HG03103 (cell line): ENCODE measurements around the gene DYRK1B.
"Not testable (repeated sequence)": the region's sequence is repeated elsewhere in the genome, so short reads cannot be mapped to it uniquely, and the experiment has no call there.

Experiments
- ATAC-seq: cut with Tn5 transposase; IDR thresholded peaks from one replicate; pipeline ENCODE4 v1.9.1; 2021; ENCODE audit warnings: low read depth; ENCODE audit not compliant: unreplicated experiment

Gene DYRK1B

GRCh38 chr19:39833464-39834286 lies at the start of gene DYRK1B:
TSS of gene DYRK1B (minus strand) at chr19:39834162. CDS start at chr19:39831867, 2,295 bp downstream.
- ATAC-seq, result peak; percentile 78

- not testable (repeated sequence) for ATAC-seq
Observed at GRCh38 chr19:39882645-39883044, 48.7 kb upstream of the DYRK1B start.

GRCh38 chr19:39881495-39882110 lies 47.6 kb upstream of the DYRK1B start:
- peak; percentile 48 for ATAC-seq

- not testable (repeated sequence) for ATAC-seq
Observed at GRCh38 chr19:39880241-39880640, 46.3 kb upstream of the DYRK1B start.

- not testable (repeated sequence) for ATAC-seq
Observed at GRCh38 chr19:39879796-39880195, 45.8 kb upstream of the DYRK1B start.

- ATAC-seq, result not testable (repeated sequence)
Observed at GRCh38 chr19:39878866-39879265, 44.9 kb upstream of the DYRK1B start.

- no peak for ATAC-seq
Observed at GRCh38 chr19:39878398-39878797, 44.4 kb upstream of the DYRK1B start.

- not testable (repeated sequence) for ATAC-seq
Observed at GRCh38 chr19:39877982-39878381, 44.0 kb upstream of the DYRK1B start.

GRCh38 chr19:39877488-39877887 lies 43.5 kb upstream of the DYRK1B start:
- ATAC-seq, result not testable (repeated sequence)

GRCh38 chr19:39876486-39876885 lies 42.5 kb upstream of the DYRK1B start:
- not testable (repeated sequence) for ATAC-seq

GRCh38 chr19:39875401-39875864 lies 41.5 kb upstream of the DYRK1B start:
- not testable (repeated sequence) for ATAC-seq

GRCh38 chr19:39874404-39874803 lies 40.4 kb upstream of the DYRK1B start:
- ATAC-seq, result no peak

- ATAC-seq, result no peak
Observed at GRCh38 chr19:39873385-39873784, 39.4 kb upstream of the DYRK1B start.

- ATAC-seq, result no peak
Observed at GRCh38 chr19:39871886-39872866, 38.2 kb upstream of the DYRK1B start.

- no peak for ATAC-seq
Observed at GRCh38 chr19:39871362-39871761, 37.4 kb upstream of the DYRK1B start.

GRCh38 chr19:39870171-39870971 lies 36.4 kb upstream of the DYRK1B start:
- no peak for ATAC-seq

GRCh38 chr19:39867952-39868351 lies 34.0 kb upstream of the DYRK1B start:
- no peak for ATAC-seq

- ATAC-seq, result no peak
Observed at GRCh38 chr19:39867133-39867532, 33.2 kb upstream of the DYRK1B start.

GRCh38 chr19:39865953-39866352 lies 32.0 kb upstream of the DYRK1B start:
- no peak for ATAC-seq

- no peak for ATAC-seq
Observed at GRCh38 chr19:39865186-39865585, 31.2 kb upstream of the DYRK1B start.
